ENCODE data around the gene RSRP1.
"Not testable (repeated sequence)": the region's sequence is repeated elsewhere in the genome, so short reads cannot be mapped to it uniquely, and the experiment has no call there.

Gene RSRP1

GRCh38 chr1:25238046-25238445 lies 9.2 kb downstream of the RSRP1 start:
- no peak for TF ChIP-seq CTCF (IDR thresholded peaks at IDR 0.05; ENCODE audit: low read depth, low read length)
- no peak for DNase-seq (ENCODE audit: extremely low read depth, low read depth)

GRCh38 chr1:25236261-25236660 lies 11.0 kb downstream of the RSRP1 start:
- DNase-seq (ENCODE audit: extremely low read depth, low read depth) = not testable (repeated sequence)

GRCh38 chr1:25235411-25235810 lies 11.8 kb downstream of the RSRP1 start:
- DNase-seq (ENCODE audit: extremely low read depth, low read depth) = not testable (repeated sequence)

- DNase-seq (ENCODE audit: extremely low read depth, low read depth) = peak; percentile 63
- no peak for TF ChIP-seq CTCF (IDR thresholded peaks at IDR 0.05; ENCODE audit: low read depth, low read length)
Observed at GRCh38 chr1:25232866-25233784, 14.1 kb downstream of the RSRP1 start.

- no peak for TF ChIP-seq CTCF (IDR thresholded peaks at IDR 0.05; ENCODE audit: low read depth, low read length)
- peak; percentile 85 for DNase-seq (ENCODE audit: extremely low read depth, low read depth)
Observed at GRCh38 chr1:25232027-25232865, 15.0 kb downstream of the RSRP1 start, which contains the start of gene SYF2. Gene SYF2 (minus strand): TSS chr1:25232502. CDS start chr1:25232467, 35 bp downstream.

GRCh38 chr1:25223471-25223870 lies 23.8 kb downstream of the RSRP1 start:
- no peak for TF ChIP-seq CTCF (IDR thresholded peaks at IDR 0.05; ENCODE audit: low read depth, low read length)

GRCh38 chr1:25222606-25223005 lies 24.6 kb downstream of the RSRP1 start:
- no peak for TF ChIP-seq CTCF (IDR thresholded peaks at IDR 0.05; ENCODE audit: low read depth, low read length)
- no peak for DNase-seq (ENCODE audit: extremely low read depth, low read depth)

More at GRCh38 chr1:25223471-25223870, 23.8 kb downstream of the RSRP1 start:
- no peak for DNase-seq (ENCODE audit: extremely low read depth, low read depth)

- no peak for TF ChIP-seq CTCF (IDR thresholded peaks at IDR 0.05; ENCODE audit: low read depth, low read length)
- DNase-seq (ENCODE audit: extremely low read depth, low read depth) = no peak
Observed at GRCh38 chr1:25220666-25221065, 26.6 kb downstream of the RSRP1 start.
